Pons (tissue), 1 donor: ENCODE measurements around the gene MEGF6.
A peak's percentile ranks its signal among the peaks of the same experiment; 100 is the strongest.
"Not testable (repeated sequence)": the region's sequence is repeated elsewhere in the genome, so short reads cannot be mapped to it uniquely, and the experiment has no call there.

ENCODE experiments used
- DNase-seq: peaks from one replicate; pipeline ENCODE4 v3.0.0-alpha.2; 2016; ENCODE audit warnings: low spot score

Gene MEGF6

DNA sequence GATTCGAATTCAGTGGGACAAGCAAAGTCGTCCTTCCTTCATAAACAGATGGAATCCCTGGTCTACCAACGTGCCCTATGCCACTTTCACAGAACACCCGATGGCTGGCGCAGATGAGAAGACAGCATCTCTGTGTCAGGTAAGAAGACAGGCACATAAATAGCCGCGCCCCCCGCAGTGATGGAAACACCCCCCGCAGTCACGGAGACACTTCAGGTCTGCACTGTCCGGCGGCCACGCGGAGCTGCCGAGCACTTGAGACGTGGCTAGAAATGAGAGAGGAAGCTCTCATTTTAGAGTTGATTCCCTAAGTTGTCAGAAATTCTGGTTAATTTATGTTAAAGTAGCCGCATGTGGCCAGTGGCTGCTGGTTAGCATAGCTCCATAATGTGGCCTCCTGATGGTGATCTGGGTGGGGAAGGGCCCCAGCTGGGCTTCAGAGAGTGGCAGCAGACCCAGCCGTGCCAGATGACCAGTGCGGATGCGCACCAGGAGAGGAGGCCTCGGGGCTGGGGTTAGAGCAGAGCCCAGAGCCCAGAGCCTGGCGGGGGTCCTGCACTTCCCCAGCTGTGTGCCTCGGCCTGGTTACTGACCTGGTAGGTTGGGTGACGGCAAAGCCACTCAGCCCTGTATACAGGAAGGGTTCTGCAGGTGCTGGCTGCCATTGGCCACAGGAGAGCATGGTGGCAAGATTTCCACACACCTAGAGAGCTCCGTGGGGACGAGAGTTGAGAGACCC, 16.4 kb upstream of the MEGF6 start:
- DNase-seq, result no peak

DNA sequence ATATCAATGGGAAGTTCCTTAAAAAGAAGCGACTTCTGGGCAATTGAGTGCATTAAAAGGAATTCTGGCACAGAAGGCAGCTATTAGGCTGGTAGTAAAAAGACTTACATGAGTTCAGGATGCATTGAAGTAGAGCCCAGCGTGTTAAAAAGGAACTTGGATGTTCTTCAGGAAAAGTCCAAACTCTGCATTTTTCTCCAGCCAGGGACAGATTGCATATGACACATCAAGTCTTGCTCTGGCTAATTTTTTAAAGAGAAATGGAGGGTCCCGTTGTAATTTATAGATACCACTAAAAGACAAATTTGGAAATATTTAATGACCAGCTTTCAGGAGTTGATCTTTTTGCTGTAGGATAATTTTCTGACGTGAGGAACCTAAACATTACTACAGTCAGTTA, 14.7 kb upstream of the MEGF6 start:
- no peak for DNase-seq

DNA sequence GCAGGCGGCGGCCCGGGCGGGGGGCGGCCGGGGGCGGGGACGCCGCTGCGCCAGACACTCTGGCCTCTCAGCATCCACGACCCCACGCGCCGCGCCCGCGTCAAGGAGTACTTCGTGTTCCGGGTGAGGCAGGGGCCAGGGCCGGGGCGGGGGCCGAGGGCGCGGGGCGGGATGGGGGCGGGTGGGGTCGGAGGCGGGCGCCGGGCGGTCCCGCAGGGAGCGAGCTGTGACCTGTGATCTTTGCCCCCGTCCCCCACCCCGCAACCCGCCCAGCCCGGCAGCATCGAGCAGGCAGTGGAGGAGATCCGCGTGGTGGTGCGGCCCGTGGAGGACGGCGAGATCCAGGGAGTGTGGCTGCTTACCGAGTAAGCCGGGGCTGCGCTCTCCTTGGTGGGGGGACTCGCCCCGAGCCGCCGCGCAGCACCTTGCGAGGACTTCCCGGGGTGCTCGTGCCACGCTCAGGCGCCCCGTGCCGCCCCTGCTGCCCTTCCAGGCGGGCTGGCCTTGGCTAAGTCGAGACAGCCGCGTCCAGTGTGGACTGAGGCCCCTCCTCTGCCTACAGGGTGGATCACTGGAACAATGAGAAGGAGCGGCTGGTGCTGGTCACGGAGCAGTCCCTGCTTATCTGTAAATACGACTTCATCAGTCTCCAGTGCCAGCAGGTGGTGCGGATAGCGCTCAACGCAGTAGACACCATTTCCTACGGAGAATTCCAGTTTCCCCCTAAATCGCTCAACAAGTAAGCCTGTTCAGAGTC, 14.0 kb upstream of the MEGF6 start:
- no peak for DNase-seq

DNA sequence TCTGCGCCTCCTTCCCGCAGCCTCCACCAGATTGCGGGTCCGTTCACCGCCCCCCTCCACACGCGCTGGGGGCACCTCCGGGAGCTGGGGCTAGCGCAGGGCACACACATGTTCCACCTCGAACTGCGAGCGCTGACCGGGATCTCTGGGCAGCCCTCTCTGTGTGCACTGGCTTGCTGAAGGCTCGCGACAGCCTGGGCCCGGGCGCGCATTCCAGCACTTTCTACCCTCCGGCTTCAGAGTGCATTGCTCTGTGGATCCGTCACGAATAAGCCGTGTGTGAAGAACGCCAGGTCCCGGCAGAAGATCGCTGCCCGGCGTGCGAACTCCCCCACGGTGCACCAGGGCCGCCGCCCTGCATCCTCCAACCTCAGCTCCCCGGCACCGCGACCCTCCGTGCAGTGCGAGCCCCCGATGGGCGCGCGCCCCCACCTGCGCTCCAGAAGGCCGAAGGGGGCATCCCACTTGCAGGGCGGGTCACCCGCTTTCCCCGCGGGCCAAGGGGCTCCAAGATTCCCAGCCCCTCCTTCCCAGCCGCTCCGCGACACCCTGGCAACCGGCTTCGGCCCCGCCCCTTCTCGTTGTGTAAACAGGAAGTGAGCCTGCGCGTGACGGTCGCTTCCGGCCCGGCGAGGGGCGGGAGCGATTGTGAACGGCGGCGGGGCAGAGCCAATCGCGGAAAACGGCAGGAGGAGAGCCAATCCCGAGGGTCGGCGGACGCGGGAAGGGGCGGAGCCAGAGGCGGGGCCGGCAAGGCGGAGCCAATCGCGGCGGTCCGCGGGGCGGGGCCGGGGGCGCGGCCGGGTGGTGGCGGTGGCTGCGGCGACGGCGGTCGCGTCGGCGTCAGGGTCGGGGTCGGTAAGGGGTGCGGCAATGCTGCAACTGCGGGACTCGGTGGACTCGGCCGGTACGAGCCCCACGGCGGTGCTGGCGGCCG, 13.2 kb upstream of the MEGF6 start, which contains the start of gene TPRG1L:
Gene TPRG1L, plus strand, starts transcription at position 816 of the 937 bp plus-strand sequence. Its CDS starts 58 bp downstream, at position 874.
- peak; percentile 96 for DNase-seq

DNA sequence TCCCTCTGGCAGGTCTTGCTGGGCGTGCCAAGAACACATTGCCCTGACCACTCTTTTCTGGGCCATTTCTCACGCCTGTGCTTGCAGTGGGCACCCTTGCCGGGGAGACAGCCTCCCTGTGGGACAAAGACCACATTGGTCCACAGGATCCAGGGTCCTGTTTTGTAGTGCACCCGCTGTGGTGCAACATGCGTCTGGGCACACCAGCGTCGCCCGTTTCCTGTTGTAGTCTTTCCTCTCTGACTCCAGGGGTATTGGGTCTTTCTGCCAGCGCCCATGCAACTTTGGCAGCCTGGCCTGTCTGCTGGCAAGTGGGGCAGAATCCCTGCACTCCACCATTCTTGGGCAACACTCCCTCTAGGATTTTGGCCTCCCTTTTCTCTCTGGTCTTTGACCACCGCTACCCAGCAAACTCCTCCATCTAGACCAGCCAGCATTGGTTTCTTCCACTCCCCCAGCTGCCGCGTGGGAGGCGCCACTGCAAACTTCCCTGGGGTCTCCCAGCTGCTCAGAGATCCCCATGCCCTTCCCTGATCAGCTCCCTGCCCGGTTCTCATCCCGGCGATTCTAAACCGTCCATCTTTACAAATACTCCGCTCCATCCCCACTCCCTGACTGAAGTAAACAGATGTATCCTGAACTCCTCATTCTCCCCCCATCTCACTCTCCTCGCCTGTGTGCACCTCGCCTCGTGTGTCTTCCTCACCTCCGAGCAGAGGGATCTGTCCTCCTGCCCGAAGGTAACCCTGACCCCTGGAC, 12.3 kb upstream of the MEGF6 start:
- DNase-seq, result no peak

DNA sequence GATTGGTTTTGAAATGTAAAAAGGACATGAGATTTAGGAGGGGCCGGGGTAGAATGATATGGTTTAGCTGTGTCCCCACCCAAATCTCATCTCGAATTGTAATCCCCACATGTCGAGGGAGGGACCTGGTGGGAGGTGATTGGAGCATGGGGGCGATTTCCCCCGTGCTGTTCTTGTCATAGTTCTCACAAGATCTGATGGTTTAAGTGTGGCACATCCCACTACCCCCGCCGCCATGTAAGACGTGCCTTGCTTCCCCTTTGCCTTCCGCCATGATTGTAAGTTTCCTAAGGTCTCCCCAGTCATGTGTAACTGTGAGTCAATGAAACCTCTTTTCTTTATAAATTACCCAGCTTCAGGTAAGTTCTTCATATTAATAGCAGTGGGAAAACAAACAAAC, 10.8 kb upstream of the MEGF6 start:
- not testable (repeated sequence) for DNase-seq

DNA sequence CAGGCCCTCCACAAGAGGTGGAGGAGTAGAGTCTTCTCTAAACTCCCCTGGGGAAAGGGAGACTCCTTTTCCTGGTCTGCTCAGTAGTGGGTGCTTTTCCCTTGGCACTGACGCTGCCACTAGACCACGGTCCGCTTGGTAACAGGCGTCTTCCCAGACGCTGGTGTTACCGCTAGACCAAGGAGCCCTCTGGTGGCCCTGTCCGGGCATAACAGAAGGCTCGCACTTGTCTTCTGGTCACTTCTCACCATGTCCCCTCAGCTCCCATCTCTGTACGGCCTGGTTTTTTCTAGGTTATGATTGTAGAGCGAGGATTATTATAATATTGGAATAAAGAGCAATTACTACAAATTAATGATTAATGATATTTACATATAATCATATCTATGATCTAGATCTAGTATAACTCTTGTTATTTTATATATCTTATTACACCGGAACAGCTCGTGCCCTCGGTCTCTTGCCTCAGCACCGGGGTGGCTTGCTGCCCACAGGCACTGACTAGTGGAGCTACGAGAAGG, 9.9 kb upstream of the MEGF6 start:
- not testable (repeated sequence) for DNase-seq

DNA sequence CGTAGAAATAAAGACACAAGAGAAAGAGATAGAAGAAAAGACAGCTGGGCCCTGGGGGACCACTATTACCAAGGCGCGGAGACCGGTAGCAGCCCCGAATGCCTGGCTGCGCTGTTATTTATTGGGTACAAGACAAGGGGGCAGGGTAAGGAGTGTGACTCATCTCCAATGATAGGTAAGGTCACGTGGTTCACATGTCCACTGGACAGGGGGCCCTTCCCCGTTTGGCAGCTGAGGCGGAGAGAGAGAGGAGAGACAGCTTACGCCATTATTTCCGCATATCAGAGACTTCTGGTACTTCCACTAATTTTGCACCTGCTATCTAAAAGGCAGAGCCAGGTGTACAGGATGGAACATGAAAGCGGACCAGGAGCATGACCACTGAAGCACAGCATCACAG, 9.4 kb upstream of the MEGF6 start:
- no peak for DNase-seq

DNA sequence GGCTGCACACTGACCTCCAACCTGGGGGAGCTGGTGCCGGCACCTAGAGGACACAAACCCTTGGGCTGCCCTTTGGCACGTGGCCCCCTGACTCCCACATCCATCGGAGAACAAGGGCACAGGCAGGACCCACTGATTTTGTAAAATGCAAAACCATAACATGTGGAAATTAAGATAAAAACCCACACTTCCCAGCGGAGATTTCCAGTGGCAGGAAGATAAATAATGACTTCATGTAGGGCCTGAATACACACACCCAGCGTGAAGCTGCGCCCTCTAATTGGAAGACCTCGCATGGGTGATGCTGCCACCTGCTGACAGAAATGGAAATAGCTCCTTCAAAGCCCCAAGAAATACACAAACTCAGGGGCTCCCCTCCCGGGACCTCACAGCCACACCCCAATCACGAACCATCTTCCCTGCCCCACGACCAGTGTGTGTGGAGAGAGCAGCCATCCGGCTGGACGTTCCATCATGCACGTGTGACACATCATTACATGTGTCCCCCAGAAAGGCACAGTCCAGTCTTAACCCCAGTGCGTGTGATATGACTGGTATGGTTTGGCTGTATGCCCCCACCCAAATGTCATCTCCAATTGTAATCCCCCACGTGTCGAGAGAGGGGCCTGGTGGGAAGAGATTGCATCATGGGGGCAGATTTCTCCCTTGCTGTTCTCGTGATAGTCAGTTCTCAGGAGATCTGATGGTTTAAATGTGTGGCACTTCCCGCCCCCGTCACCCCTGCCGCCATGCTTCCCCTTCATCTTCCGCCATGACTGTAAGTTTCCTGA, 7.8 kb upstream of the MEGF6 start:
- peak; percentile 87 for DNase-seq

DNA sequence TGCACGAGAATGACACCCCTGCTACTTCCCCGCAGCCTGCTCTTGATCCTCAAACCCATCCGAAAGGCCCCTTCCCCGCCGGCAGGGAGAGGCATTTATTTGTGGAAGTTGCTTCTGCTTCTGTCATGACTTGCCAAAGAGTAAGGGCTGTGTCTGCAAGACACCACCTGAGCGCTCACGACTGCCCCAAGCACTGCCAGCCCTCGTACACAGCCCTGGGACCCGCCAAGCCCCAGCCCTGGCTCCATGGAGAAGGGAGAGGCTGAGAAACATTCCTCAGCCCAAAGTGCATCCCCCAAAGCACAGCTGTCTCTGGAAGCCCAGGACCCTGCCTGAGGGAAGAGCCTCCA, 7.2 kb upstream of the MEGF6 start:
- DNase-seq, result no peak

DNA sequence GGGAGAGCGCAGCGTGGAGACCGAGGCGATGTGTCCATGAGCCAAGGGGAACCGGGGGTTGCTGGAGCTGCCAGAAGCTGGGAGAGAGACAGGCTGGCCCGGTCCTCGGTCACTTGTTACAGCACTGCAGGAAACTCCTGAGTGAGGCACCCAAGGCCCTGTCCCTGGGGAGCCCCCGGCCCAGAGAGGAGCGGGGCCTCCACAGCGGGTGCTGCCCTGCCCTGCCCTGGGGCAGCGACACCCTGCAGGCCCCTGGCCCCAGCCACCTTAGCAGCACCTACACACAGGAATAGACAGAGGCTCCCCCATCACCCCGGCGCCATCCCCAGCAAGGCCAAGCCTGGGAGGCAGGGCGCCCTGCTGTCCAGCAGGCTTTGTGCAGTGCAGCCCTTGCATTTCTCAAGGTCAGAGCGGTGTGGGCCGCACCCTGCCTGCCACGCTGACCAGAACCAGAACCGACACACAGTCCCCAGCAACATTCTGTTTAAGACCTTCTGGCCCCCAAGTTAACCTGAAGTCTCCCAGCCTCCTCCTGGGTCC, 6.6 kb upstream of the MEGF6 start:
- no peak for DNase-seq

DNA sequence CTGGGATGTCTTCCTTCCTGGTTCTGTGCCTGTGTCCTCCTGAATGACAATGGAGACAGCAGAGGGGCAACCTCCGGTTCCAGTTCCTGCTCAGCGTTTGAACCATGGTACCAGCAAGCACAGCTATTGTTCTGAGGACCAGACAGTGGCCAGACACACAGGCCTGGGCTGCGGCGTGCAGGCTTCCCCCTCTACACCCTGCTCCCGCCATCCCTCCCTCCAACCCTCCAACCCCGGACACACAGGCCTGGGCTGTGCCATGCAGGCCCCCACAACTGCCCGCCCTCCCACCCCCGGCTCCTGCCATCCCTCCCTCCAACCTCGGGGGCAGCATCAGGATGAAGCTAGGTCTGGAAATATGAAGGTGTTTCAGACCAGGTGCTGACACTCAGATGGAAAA, 5.6 kb upstream of the MEGF6 start:
- no peak for DNase-seq

DNA sequence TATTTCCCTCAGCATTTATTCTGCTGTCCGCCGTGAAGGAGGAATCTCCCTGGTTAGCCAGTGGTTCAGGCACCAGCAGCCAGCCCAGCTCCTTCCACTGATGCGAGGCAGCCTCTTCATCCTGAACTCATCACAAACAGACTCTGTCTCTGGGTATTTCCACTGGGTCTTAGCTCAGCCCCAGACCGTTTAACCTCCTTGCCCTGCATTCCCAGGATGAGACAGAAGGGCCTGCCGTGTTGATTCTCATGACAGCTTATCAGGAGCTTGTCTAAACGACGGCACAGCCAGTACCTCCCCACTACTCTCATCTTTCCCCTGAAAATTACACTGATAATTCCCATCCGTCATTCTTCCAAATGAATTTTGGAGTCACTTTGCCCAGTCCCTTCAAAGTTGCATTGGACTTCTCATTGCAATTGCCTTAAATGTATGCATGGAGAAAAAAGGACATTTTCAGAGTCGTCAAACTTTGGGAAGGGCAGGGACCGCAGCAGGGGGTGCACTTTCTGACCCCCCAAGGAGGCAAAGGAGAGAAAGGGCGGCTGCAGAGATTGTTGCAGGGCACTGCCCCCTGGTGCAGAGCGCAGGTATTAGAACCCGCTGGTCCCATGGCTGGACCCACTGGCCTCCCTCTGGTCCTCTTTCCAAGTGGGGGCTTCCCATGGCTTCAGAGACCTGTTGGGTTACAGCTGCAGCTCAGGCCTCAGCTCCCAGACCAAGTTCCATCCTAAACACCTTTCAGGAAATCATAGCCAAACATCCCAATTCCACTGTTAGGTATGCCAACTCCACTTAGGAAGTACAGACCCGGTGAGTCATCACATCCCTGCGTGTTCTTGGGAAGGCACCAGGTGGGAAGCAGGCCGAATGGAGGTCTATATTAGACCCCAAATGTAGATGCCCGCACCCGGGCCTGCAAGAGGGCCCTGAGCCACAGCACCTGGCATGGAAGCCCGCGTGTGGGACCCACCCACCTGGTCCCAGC, 3.7 kb upstream of the MEGF6 start:
- DNase-seq, result no peak

DNA sequence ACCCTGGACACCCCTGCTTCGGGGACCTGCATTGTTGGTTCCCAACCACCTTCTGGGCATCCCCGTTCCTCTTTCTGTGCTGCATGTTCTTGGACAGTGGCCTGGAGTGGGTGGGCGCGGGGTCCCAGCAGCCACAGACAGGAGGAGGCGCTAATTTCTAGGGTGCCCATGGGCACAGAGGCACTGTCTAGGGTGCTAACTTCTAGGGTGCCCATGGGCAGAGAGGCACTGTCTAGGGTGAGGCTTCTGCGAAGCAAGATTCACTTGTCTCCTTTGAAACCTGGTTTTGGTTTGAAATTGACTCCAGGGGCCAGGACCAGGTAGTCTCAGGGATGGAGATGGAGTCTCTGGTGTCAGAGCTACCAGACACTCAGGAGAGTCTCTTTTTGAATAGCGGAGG, 815 bp upstream of the MEGF6 start:
- DNase-seq, result no peak

DNA sequence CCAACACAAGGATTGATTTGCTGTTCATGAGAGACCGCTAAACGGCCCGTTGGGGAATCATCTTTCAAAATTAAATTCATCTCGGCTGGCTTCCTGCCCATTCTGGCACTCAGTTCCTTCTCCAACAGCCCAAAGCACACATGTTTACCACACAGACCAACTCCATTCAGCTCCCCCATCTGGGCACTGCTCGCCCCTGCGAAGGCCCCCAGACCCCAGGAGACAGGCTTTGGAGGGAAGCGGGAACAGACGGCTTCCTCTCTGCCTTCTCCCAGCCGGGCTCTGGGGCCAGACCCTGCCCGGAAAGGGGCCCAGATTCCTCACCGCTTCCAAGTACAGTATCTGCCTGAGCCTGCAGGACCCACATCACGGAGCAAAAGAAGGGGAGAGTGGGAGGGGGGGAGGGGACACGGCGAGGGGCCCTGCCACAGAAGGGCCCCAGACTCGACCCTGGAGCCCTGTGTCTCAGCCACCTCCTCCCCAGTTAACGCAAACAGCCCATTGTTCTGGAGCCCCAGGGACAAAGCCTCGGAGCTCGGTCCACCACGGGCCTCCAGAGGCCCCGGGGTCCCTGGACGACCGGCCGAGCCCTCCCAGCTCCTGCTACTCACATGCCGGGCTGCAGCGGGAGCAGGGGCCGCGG, 660 bp downstream of the MEGF6 start:
- no peak for DNase-seq

DNA sequence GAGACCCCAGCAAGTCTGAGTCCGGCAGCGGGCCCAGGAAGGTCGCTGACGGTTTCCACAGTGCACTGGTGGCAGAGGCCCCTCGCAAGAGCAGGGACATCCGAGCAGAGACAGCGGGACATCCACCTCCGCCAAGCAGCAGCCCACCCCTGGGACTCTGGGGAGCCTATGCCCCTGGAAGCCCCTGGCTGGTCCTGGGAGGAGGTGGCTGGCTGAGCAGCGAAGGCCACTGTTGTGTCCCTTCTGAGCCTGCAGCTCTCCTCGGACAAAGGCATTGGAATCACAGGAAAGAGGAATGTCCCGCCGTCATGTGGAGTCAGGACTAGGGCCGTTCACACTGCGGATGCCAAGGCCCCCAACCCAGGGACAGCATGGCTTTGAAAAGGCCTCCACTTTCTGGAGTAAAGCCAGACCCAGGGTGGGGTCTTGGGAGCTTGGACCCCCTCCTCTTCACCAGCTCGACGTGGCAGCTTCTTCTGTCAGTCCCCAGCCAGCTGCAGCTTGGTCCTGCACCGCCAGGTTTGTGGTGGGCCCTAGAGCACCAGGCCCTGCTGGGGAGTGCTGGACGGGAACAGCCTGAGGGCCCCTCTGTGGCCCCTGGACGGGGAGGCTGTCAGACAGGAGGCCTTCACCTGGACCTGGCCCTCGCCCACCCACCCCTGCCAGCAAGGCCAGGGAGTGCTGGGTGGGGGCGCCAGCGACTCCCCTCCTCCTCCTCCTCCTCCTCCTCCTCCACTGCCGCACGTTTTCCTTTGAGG, 1.4 kb downstream of the MEGF6 start:
- DNase-seq, result no peak

DNA sequence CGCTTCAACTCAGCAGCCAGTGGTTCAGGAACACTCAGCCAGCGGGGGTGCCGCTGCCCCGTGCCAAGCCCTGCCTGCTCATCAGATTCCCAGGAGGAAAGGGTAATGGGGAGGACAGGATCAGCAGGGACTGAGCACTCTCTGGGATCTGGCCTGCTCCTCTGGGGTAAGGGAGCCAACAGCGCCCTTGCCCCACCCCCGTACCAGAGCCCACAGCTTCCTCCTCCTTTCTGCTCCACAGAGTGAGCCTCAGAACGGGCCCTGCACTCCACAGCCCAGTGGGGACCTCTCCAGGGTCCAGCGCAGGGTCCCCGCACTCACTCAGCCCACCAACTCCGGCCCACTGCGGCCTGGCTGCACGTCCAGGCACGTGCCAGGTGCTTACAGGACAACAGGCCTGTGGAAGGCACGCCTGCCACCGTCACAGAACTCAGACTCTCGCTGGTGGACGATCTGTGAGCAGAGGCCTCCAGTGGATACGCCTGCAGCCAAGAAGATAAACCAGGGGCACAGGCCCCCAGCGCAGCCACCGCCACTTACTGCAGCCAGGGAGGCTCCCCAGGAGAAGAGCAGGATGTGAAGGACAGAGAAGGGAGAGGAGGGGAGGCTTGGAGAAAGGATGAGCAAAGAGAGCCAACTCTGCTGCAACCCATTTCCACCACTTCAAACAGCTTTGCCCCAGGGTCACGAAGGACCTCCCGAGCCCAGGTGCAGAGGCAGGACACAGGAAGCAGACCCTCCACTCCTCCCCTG, 2.1 kb downstream of the MEGF6 start:
- no peak for DNase-seq
